GM19372 (cell line): ENCODE results near the gene SUCLG2.

Source experiments
- ATAC-seq: cut with Tn5 transposase; IDR thresholded peaks from one replicate; pipeline ENCODE4 v1.9.1; 2021; ENCODE audit warnings: mild to moderate bottlenecking, low read depth, moderate library complexity; ENCODE audit not compliant: unreplicated experiment

SUCLG2 gene

GRCh38 chr3:67349551-67350174, 304.7 kb downstream of the SUCLG2 start:
- peak; percentile 69 for ATAC-seq

DNA sequence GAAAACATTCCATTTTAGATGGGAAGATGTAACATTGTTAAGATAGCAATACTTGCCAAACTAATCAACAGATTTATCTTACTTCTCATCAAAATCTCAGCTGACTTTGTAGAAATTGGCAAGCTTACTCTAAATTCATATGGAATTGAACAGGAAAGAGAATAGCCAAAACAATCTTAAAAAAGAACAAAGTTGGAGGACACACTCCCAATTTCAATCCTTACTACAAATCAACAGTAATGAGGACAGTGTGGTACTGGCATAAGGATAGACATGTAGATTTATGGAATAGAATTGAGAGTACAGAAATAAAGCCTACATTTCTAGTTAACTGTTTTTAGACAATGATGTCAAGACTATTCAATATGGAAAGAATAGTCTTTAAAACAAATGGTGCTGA, 308.3 kb downstream of the SUCLG2 start:
- no peak for ATAC-seq

DNA sequence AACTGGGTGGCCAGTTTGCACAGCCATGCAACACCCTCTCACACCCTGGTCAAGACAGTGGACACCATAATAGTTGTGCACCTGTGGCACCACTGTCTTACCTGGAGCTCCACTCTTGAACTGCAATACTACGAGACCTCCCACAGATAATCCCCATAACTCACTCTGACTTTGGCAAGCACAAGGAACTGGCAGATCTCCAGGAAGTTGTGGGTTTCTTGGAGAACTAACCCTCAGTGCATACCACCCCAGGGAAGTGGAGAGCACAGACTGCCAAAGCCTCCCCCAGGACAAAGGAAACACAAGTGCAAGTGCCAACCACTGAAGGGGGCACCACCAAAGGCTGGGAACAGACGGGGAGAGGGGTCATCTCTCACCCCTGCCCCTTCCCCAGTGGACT, 318.6 kb downstream of the SUCLG2 start:
- no peak for ATAC-seq

GRCh38 chr3:67334588-67334987, 319.8 kb downstream of the SUCLG2 start:
- no peak for ATAC-seq

DNA sequence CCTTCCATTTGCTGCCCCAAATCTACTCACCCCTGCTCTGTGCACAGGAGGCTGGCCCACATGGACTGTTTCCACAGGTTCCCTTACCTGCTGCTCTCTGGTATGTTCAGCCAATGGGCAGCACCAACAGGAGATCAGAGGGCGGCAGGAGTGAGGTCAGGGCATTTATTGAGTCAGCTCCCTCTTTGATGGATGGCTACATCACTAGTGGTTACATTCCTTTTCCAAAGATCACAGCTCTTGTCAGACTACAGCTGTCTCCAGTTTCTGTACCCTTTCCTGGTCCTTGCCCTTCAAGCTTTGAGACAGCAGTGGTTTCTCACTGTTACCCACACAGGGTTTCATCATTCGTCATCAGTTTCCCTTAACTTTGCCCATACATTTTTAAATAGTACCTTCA, 325.1 kb downstream of the SUCLG2 start:
- ATAC-seq, result no peak

DNA sequence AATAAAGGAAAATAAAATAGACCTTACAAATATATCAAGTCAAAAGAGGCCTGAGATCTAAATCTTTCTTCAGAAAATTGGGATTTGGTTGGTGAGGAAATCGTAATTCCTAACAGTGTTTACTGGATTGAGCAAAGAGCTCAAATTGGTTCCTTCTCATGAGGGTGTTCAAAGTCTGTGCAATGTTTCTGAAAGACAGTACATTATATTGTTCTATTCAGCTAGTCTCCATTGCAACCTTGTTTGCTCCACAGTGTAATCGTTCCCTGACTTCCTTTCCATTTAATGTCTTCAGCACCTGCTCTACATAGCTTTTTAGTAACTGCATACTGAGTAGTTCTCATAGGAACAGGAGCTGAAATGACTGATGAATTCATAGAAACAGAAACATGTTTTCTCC, 326.8 kb downstream of the SUCLG2 start:
- no peak for ATAC-seq

GRCh38 chr3:67325231-67325630, 329.2 kb downstream of the SUCLG2 start:
- ATAC-seq, result no peak
